Neural cell (in vitro differentiated cells): Measurements from ENCODE around the gene SEZ6L2.

Experiments
- EP300 ChIP-seq: fragments of 450-650 bp; conservative IDR thresholded peaks from 2 replicates; pipeline ENCODE4 v1.6.1; 2014; ENCODE audit warnings: antibody characterized with exemption, mild to moderate bottlenecking, moderate library complexity; ENCODE audit not compliant: poor library complexity, severe bottlenecking
- EZH2 ChIP-seq: fragments of 200-600, 300-800 bp; shearing (Covaris generic), sonication (generic); IDR thresholded peaks from 2 replicates; pipeline ENCODE4 v1.6.1; 2014; ENCODE audit warnings: antibody characterized with exemption, low read length, borderline replicate concordance, mild to moderate bottlenecking; ENCODE audit not compliant: insufficient read depth, poor library complexity, severe bottlenecking
- MXI1 ChIP-seq: fragments of 450-650 bp; conservative IDR thresholded peaks from 2 replicates; pipeline ENCODE4 v1.6.1; 2014; ENCODE audit warnings: antibody characterized with exemption, mild to moderate bottlenecking; ENCODE audit not compliant: poor library complexity, severe bottlenecking
- POLR2AphosphoS5 ChIP-seq: IDR thresholded peaks from 2 replicates; pipeline ENCODE4 v1.6.1; 2012
- TAF1 ChIP-seq: IDR thresholded peaks from 2 replicates; pipeline ENCODE4 v1.6.1; 2012; ENCODE audit warnings: low read depth
- TF ChIP-seq, protein P1 (sequence below): IDR thresholded peaks from 2 replicates; pipeline ENCODE4 v1.6.1; 2012; ENCODE audit warnings: borderline replicate concordance
- TF ChIP-seq, protein P2 (sequence below): fragments of 450-650 bp; IDR thresholded peaks from 2 replicates; pipeline ENCODE4 v1.5.1; 2014; ENCODE audit warnings: antibody characterized with exemption, mild to moderate bottlenecking, moderate library complexity; ENCODE audit not compliant: poor library complexity, severe bottlenecking

DNA sequence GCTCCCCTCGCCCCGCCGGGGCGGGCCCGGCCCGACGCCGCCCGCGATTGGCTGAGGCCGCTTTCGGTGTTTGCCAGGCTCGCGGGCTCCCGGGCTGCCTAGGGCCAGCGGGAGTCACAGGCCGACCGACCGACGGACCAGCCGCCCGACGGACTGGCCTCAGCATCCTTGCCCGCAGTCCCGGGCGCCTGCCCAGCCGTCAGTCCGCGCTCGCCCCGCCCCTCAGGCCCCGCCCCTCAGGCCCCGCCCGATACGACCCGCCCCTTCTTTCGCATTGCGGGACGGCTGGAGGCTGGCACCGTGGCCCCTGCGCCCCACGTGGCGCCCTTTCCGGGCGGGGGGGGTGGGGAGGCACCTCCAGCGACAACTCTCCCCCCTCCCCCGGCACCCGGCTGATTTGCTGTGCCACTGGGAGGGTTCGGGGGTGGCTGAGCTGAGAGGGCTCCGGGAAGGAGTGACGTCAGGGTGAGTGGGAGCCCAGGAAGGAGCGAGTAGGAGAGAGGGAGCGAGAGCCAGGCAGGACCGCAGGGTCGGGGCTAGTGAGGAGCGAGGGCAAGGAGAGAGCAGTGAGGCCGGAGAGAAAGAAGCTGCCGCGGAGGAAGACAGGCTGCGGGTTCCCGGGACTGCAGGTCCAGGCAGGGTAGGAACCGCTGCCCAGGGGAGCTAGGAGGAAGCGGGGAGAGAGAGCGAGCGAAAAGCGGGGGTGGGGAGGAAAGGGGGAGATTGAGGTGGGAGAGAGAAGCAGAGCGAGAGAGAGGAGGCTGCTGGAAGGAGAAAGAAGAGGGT is 945 bp upstream of the SEZ6L2 start, which contains the start of gene ASPHD1:
- TF ChIP-seq, protein P1, sequence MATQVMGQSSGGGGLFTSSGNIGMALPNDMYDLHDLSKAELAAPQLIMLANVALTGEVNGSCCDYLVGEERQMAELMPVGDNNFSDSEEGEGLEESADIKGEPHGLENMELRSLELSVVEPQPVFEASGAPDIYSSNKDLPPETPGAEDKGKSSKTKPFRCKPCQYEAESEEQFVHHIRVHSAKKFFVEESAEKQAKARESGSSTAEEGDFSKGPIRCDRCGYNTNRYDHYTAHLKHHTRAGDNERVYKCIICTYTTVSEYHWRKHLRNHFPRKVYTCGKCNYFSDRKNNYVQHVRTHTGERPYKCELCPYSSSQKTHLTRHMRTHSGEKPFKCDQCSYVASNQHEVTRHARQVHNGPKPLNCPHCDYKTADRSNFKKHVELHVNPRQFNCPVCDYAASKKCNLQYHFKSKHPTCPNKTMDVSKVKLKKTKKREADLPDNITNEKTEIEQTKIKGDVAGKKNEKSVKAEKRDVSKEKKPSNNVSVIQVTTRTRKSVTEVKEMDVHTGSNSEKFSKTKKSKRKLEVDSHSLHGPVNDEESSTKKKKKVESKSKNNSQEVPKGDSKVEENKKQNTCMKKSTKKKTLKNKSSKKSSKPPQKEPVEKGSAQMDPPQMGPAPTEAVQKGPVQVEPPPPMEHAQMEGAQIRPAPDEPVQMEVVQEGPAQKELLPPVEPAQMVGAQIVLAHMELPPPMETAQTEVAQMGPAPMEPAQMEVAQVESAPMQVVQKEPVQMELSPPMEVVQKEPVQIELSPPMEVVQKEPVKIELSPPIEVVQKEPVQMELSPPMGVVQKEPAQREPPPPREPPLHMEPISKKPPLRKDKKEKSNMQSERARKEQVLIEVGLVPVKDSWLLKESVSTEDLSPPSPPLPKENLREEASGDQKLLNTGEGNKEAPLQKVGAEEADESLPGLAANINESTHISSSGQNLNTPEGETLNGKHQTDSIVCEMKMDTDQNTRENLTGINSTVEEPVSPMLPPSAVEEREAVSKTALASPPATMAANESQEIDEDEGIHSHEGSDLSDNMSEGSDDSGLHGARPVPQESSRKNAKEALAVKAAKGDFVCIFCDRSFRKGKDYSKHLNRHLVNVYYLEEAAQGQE: peak; percentile 71
- TF ChIP-seq, protein P2, sequence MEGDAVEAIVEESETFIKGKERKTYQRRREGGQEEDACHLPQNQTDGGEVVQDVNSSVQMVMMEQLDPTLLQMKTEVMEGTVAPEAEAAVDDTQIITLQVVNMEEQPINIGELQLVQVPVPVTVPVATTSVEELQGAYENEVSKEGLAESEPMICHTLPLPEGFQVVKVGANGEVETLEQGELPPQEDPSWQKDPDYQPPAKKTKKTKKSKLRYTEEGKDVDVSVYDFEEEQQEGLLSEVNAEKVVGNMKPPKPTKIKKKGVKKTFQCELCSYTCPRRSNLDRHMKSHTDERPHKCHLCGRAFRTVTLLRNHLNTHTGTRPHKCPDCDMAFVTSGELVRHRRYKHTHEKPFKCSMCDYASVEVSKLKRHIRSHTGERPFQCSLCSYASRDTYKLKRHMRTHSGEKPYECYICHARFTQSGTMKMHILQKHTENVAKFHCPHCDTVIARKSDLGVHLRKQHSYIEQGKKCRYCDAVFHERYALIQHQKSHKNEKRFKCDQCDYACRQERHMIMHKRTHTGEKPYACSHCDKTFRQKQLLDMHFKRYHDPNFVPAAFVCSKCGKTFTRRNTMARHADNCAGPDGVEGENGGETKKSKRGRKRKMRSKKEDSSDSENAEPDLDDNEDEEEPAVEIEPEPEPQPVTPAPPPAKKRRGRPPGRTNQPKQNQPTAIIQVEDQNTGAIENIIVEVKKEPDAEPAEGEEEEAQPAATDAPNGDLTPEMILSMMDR: peak; percentile 23
- TF ChIP-seq TAF1 (peak; percentile 77), EZH2 (no peak), EP300 (no peak), POLR2AphosphoS5 (peak; percentile 92), MXI1 (peak; percentile 39)
